Gastroesophageal sphincter (tissue), 3 donors: ENCODE data around the gene S100A4.

ENCODE experiments used
- CTCF ChIP-seq, 4 experiments: fragments of 200-600 bp in 2 of 4; fragments of 450-650 bp in 2 of 4; sonication (generic) in 1 of 4; IDR thresholded peaks; one replicate each; pipeline ENCODE4 v1.5.1; 2017 to 2019; ENCODE audit warnings: antibody characterized with exemption in 4 of 4, mild to moderate bottlenecking in 2 of 4, moderate library complexity in 2 of 4
- EP300 ChIP-seq: sonication (generic); formaldehyde crosslinking; IDR thresholded peaks from one replicate; pipeline ENCODE4 v1.6.1; 2017; ENCODE audit warnings: antibody characterized with exemption, mild to moderate bottlenecking
- POLR2A ChIP-seq, 2 donors: fragments of 450-650 bp; IDR thresholded peaks; one replicate each; pipeline ENCODE4 v1.6.1; 2017; ENCODE audit warnings: antibody characterized with exemption in 2 of 2, mild to moderate bottlenecking in 2 of 2, moderate library complexity in 1 of 2
- POLR2AphosphoS5 ChIP-seq: sonication (generic); formaldehyde crosslinking; IDR thresholded peaks from one replicate; pipeline ENCODE4 v1.6.1; 2017; ENCODE audit warnings: antibody characterized with exemption

DNA sequence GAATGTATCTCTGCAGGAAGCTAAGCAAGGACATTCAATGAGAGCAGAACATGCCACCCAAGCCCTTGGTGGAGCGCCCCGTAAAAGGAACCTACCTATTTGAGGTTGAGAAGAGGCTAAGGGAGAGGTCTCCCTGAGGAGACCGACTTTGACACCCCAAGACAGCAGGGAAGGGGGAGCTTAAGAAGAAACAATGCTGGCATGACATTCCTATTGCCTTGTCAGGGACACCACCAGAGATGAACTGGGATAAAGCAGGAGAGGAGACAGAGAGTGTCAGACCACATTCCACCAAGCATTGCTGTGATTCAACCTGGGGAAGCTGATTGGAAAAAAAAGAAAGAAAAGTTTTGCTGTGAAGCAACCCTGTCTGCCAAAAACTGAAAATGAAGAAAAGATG, 33.3 kb upstream of the S100A4 start:
- TF ChIP-seq POLR2A (IDR thresholded peaks at IDR 0.05) (no peak), CTCF (IDR thresholded peaks at IDR 0.05) (no peak), POLR2AphosphoS5 (no peak), EP300 (no peak)
